K562 (cell line): ENCODE measurements around the gene TMCO1. TPM values are rescaled to one million over a fixed set of nuclear protein-coding genes. Genes with fewer than 3 reads are reported as not detected.
"Not testable (repeated sequence)": the region's sequence is repeated elsewhere in the genome, so short reads cannot be mapped to it uniquely, and the experiment has no call there.

Source experiments
- ATAC-seq: fragments of 200-7000 bp; cut with Tn5 transposase; 3 replicates; pipeline ENCODE4 v1.9.1; 2020; ENCODE audit warnings: moderate library complexity
- BruUV-seq: library from RNA; stranded (reverse); fragments of 400-500 nt; replicated peaks from 2 replicates; lab custom pipeline; 2021; lab: Mats Ljungman, UMichigan
- CTCF ChIA-PET: fragments of 300-600 bp; formaldehyde crosslinking; extraction: SDS; loops from one replicate; lab custom pipeline; 2021; ENCODE audit warnings: low intra/inter-chr PET ratio; lab: Yijun Ruan, JAX
- POLR2A ChIA-PET: fragments of 300-600, 350-650 bp; sonication (Branson Sonifier 250); formaldehyde crosslinking; extraction: SDS; loops from one replicate; lab custom pipeline; 2021; ENCODE audit warnings: antibody characterized with exemption, inconsistent platforms; lab: Yijun Ruan, JAX
- DNase-seq, 4 experiments: peaks; one replicate each; pipeline versions ENCODE4 v3.0.0 to v3.0.0-alpha.2; 2011 to 2018; ENCODE audit warnings: low spot score in 3 of 4, mixed read lengths in 3 of 4; ENCODE audit errors: extremely low read depth in 1 of 4
- FAIRE-seq: peaks from 2 replicates; lab custom pipeline; 2011; peaks lifted over from hg19 to GRCh38; lab: Jason Lieb, UNC
- H2AFZ ChIP-seq: 2 replicates; pipeline ENCODE4 v1.6.0; 2011; ENCODE audit warnings: low read depth, low read length, control low read depth, inconsistent platforms
- H3K27ac ChIP-seq: fragments of 200-600 bp; 3 replicates; pipeline ENCODE4 v1.8.0; 2011; ENCODE audit warnings: low read depth, mild to moderate bottlenecking, control low read depth, inconsistent platforms, low read length, moderate library complexity, mixed read lengths; ENCODE audit errors: extremely low read depth
- H3K27me3 ChIP-seq, 2 experiments: fragments of 300-600 bp in 1 of 2; 2 replicates in 1 of 2; 3 replicates in 1 of 2; pipeline versions ENCODE4 v1.6.0 to v1.8.0; 2011; ENCODE audit warnings: inconsistent platforms in 2 of 2, low read length in 2 of 2, mild to moderate bottlenecking in 1 of 2, mixed read lengths in 1 of 2, moderate library complexity in 1 of 2; ENCODE audit not compliant: control insufficient read depth in 2 of 2, insufficient read depth in 2 of 2
- H3K36me3 ChIP-seq: fragments of 300-600 bp; 3 replicates; pipeline ENCODE4 v1.8.0; 2011; ENCODE audit warnings: mild to moderate bottlenecking, low read length, inconsistent platforms; ENCODE audit not compliant: control insufficient read depth, insufficient read depth
- H3K4me1 ChIP-seq, 2 experiments: fragments of 200-600 bp in 1 of 2; replicated peaks in 1 of 2; 2 replicates in 1 of 2; 3 replicates in 1 of 2; pipeline versions ENCODE4 v1.5.1 to v1.8.0; 2011; ENCODE audit warnings: inconsistent platforms in 2 of 2, low read length in 2 of 2, mild to moderate bottlenecking in 1 of 2, mixed read lengths in 1 of 2, moderate library complexity in 1 of 2; ENCODE audit not compliant: control insufficient read depth in 2 of 2, insufficient read depth in 2 of 2
- H3K4me2 ChIP-seq: 2 replicates; pipeline ENCODE4 v1.6.1; 2011; ENCODE audit warnings: low read length, control low read depth, inconsistent platforms, mixed read lengths; ENCODE audit not compliant: insufficient read depth
- H3K4me3 ChIP-seq: fragments of 200-600 bp; sonication (generic), shearing (Covaris generic); 2 replicates; pipeline ENCODE4 v1.5.1; 2016; ENCODE audit warnings: control low read depth, inconsistent platforms
- H3K79me2 ChIP-seq: fragments of 200-600 bp; 3 replicates; pipeline ENCODE4 v1.8.0; 2011; ENCODE audit warnings: low read length, inconsistent platforms; ENCODE audit not compliant: control insufficient read depth, insufficient read depth
- H3K9ac ChIP-seq, 2 experiments: 2 replicates each; pipeline versions ENCODE4 v1.6.0 to v1.6.1; 2011; ENCODE audit warnings: low read depth in 2 of 2, low read length in 2 of 2, control low read depth in 1 of 2, inconsistent platforms in 1 of 2, mild to moderate bottlenecking in 1 of 2, mixed read lengths in 1 of 2; ENCODE audit not compliant: insufficient read depth in 1 of 2
- H3K9me1 ChIP-seq: one replicate; pipeline ENCODE4 v1.6.0; 2011; ENCODE audit warnings: inconsistent platforms, mild to moderate bottlenecking, low read length, moderate library complexity; ENCODE audit not compliant: control insufficient read depth, insufficient read depth
- H3K9me3 ChIP-seq: replicated peaks from 2 replicates; pipeline ENCODE4 v1.5.1; 2011; ENCODE audit warnings: low read depth, low read length, inconsistent platforms; ENCODE audit not compliant: control insufficient read depth, insufficient read depth
- H4K20me1 ChIP-seq: replicated peaks from 2 replicates; pipeline ENCODE4 v1.6.1; 2011; ENCODE audit warnings: low read length, inconsistent platforms, mixed read lengths; ENCODE audit not compliant: control insufficient read depth, insufficient read depth
- IRF1 ChIP-seq: sonication (generic); formaldehyde crosslinking; IDR thresholded peaks from 2 replicates; pipeline ENCODE4 v1.8.0; 2022; ENCODE audit warnings: missing genetic modification reagents, mild to moderate bottlenecking, borderline replicate concordance
- KDM4B ChIP-seq, 2 experiments: fragments of 450-650 bp in 1 of 2; sonication (generic) in 1 of 2; IDR thresholded peaks; 2 replicates each; pipeline ENCODE4 v1.6.1; 2016 to 2017; ENCODE audit warnings: borderline replicate concordance in 2 of 2, antibody characterized with exemption in 1 of 2, low read depth in 1 of 2, mild to moderate bottlenecking in 1 of 2
- PURB ChIP-seq: sonication (generic); formaldehyde crosslinking; IDR thresholded peaks from 2 replicates; pipeline ENCODE4 v1.9.0; 2021; ENCODE audit warnings: low read depth, mild to moderate bottlenecking, missing genetic modification reagents
- TAF1 ChIP-seq: IDR thresholded peaks from 2 replicates; pipeline ENCODE4 v1.6.1; 2011; ENCODE audit warnings: mild to moderate bottlenecking, low read length, moderate library complexity; ENCODE audit not compliant: insufficient read depth, control insufficient read depth, severe bottlenecking; ENCODE audit errors: extremely low read depth
- TCF7L2 ChIP-seq: fragments of 150-350 bp; IDR thresholded peaks from 2 replicates; pipeline ENCODE4 v1.6.1; 2016; ENCODE audit warnings: low read depth, mild to moderate bottlenecking, low read length, moderate library complexity
- ZNF324 ChIP-seq: fragments of 250-450 bp; sonication (Bioruptor Pico); IDR thresholded peaks from 2 replicates; pipeline ENCODE4 v1.4.0; 2020; ENCODE audit warnings: mild to moderate bottlenecking
- WGBS: fragments of 100-300 bp; shearing (Covaris generic); methylation state at CpG from one replicate; pipeline ENCODE4 v1.1.6; 2016; ENCODE audit warnings: low coverage, mixed read lengths; ENCODE audit not compliant: insufficient coverage; ENCODE audit errors: missing lambda C conversion rate; 5-methylcytosine and 5-hydroxymethylcytosine counted together
- in situ Hi-C: fragments of 300-500 bp; cut with MboI; formaldehyde crosslinking; loops from 4 replicates; pipeline ENCODE4 v1.15.0; 2018; ENCODE audit warnings: inconsistent platforms, mixed read lengths
- intact Hi-C: fragments of 100-400 bp; cut with micrococcal nuclease; formaldehyde crosslinking; loops from 2 replicates; pipeline ENCODE4 v1.14.2; 2022
- polyA plus RNA-seq, 8 experiments: library from polyadenylated mRNA; depleted of rRNA in 4 of 8; stranded (reverse) in 5 of 8; unstranded in 3 of 8; fragments of >200 nt; fragmentation: Nextera tagmentation in 2 of 8; fragmentation: Illumina TruSeq in 1 of 8; extraction: Ambion mirVana in 2 of 8; extraction: Trizol in 1 of 8; gene quantifications; 2 replicates each; pipeline versions ENCODE4 v1.2.1 to v1.2.3, GENCODE V29; 2011 to 2014; ENCODE audit warnings: inconsistent platforms in 1 of 8, missing spikeins in 1 of 8
- total RNA-seq, 7 experiments: library from RNA; depleted of rRNA in 6 of 7; stranded (reverse); fragments of >200 nt in 6 of 7; fragmentation: Illumina TruSeq in 2 of 7; extraction: Trizol in 2 of 7; gene quantifications; 2 replicates each; pipeline versions ENCODE4 v1.2.1 to v1.2.3, GENCODE V29; 2011 to 2021; ENCODE audit warnings: low replicate concordance in 1 of 7
- TF ChIP-seq, protein P1 (sequence below): fragments of 450-650 bp; IDR thresholded peaks from 2 replicates; pipeline ENCODE4 v1.6.1; 2016; ENCODE audit warnings: mild to moderate bottlenecking
- TF ChIP-seq, protein P2 (sequence below): sonication (generic); formaldehyde crosslinking; IDR thresholded peaks from 2 replicates; pipeline ENCODE4 v1.8.0; 2023; ENCODE audit warnings: mild to moderate bottlenecking, missing genetic modification reagents
- TF ChIP-seq, protein P3 (sequence below): sonication (generic); formaldehyde crosslinking; IDR thresholded peaks from 2 replicates; pipeline ENCODE4 v1.8.1; 2023; ENCODE audit warnings: mild to moderate bottlenecking, missing genetic modification reagents

TMCO1 gene
- total and polyA plus RNA-seq, 9 of the 15 experiments (the other 6 are each of a cell fraction or from before 2014, with no cell fraction given) = 69.3 to 561 (median 175) TPM

GRCh38 chr1:165703648-165704047, 65.0 kb downstream of the TMCO1 start (continued):
- TF ChIP-seq, protein P1, sequence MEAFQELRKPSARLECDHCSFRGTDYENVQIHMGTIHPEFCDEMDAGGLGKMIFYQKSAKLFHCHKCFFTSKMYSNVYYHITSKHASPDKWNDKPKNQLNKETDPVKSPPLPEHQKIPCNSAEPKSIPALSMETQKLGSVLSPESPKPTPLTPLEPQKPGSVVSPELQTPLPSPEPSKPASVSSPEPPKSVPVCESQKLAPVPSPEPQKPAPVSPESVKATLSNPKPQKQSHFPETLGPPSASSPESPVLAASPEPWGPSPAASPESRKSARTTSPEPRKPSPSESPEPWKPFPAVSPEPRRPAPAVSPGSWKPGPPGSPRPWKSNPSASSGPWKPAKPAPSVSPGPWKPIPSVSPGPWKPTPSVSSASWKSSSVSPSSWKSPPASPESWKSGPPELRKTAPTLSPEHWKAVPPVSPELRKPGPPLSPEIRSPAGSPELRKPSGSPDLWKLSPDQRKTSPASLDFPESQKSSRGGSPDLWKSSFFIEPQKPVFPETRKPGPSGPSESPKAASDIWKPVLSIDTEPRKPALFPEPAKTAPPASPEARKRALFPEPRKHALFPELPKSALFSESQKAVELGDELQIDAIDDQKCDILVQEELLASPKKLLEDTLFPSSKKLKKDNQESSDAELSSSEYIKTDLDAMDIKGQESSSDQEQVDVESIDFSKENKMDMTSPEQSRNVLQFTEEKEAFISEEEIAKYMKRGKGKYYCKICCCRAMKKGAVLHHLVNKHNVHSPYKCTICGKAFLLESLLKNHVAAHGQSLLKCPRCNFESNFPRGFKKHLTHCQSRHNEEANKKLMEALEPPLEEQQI = no peak
- TF ChIP-seq KDM4B (IDR thresholded peaks at IDR 0.05; ENCODE audit: borderline replicate concordance in 2 of 2, low read depth in 1 of 2) (no peak), ZNF324 (peak; percentile 66), PURB (CRISPR knock-in tag) (no peak), TAF1 (no peak), TCF7L2 (no peak), IRF1 (no peak)
- TF ChIP-seq, protein P2, sequence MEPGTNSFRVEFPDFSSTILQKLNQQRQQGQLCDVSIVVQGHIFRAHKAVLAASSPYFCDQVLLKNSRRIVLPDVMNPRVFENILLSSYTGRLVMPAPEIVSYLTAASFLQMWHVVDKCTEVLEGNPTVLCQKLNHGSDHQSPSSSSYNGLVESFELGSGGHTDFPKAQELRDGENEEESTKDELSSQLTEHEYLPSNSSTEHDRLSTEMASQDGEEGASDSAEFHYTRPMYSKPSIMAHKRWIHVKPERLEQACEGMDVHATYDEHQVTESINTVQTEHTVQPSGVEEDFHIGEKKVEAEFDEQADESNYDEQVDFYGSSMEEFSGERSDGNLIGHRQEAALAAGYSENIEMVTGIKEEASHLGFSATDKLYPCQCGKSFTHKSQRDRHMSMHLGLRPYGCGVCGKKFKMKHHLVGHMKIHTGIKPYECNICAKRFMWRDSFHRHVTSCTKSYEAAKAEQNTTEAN (CRISPR knock-in tag) = no peak
- TF ChIP-seq, protein P3, sequence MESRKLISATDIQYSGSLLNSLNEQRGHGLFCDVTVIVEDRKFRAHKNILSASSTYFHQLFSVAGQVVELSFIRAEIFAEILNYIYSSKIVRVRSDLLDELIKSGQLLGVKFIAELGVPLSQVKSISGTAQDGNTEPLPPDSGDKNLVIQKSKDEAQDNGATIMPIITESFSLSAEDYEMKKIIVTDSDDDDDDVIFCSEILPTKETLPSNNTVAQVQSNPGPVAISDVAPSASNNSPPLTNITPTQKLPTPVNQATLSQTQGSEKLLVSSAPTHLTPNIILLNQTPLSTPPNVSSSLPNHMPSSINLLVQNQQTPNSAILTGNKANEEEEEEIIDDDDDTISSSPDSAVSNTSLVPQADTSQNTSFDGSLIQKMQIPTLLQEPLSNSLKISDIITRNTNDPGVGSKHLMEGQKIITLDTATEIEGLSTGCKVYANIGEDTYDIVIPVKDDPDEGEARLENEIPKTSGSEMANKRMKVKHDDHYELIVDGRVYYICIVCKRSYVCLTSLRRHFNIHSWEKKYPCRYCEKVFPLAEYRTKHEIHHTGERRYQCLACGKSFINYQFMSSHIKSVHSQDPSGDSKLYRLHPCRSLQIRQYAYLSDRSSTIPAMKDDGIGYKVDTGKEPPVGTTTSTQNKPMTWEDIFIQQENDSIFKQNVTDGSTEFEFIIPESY (CRISPR knock-in tag) = no peak

DNA sequence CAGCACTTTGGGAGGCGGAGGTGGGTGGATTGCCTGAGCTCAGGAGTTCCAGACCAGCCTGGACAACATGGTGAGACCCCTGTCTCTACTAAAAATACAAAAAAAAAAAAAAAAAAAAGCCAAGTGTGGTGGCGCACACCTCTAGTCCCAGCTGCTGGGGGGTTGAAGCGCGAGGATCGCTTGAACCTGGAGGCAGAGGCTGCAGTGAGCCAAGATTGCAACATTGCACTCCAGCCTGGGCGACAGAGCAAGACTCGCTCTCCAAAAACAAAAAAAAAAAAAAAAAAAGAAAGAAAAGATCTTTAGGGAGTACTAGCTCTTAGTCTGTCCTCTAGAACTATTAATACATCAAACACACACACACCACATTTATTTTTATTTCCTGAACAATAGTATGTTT, 66.7 kb downstream of the TMCO1 start:
- H4K20me1 ChIP-seq, DNase-seq, BruUV-seq, in situ Hi-C loops, H3K27me3 ChIP-seq, H3K9me3 ChIP-seq, H3K36me3 ChIP-seq, intact Hi-C loops, H3K4me3 ChIP-seq, H2AFZ ChIP-seq, CTCF ChIA-PET, FAIRE-seq, H3K9ac ChIP-seq, H3K4me2 ChIP-seq, POLR2A ChIA-PET, ATAC-seq, H3K9me1 ChIP-seq, H3K27ac ChIP-seq, H3K4me1 ChIP-seq: not testable (repeated sequence)
- peaks cover 15% of the 10 kb centered on the region for H3K79me2 ChIP-seq
- 39% methylated on average over 6 of the region's 7 CpGs for WGBS
